Mucosa of rectum (tissue), 2 donors: ENCODE measurements around the gene IL37.

Experiments
- H3K27ac ChIP-seq, 2 donors: one replicate each; pipeline ENCODE4 v1.7.0; 2013; ENCODE audit warnings: inconsistent platforms in 2 of 2, low read depth in 2 of 2, low read length in 2 of 2
- H3K27me3 ChIP-seq, 2 donors: one replicate each; pipeline ENCODE4 v1.7.0; 2013; ENCODE audit warnings: low read length in 2 of 2; ENCODE audit not compliant: control insufficient read depth in 2 of 2, insufficient read depth in 2 of 2
- H3K36me3 ChIP-seq, 2 donors: one replicate each; pipeline ENCODE4 v1.7.0; 2013; ENCODE audit warnings: low read length in 2 of 2; ENCODE audit not compliant: control insufficient read depth in 2 of 2, insufficient read depth in 2 of 2
- H3K4me1 ChIP-seq, 2 donors: one replicate each; pipeline ENCODE4 v1.7.0; 2013; ENCODE audit warnings: low read length in 2 of 2, mild to moderate bottlenecking in 1 of 2; ENCODE audit not compliant: control insufficient read depth in 2 of 2, insufficient read depth in 2 of 2
- H3K4me3 ChIP-seq, 2 donors: one replicate each; pipeline ENCODE4 v1.7.0; 2013; ENCODE audit warnings: low read length in 2 of 2
- H3K9ac ChIP-seq, 2 donors: one replicate each; pipeline ENCODE4 v1.7.0; 2013; ENCODE audit warnings: low read length in 2 of 2, low read depth in 1 of 2, mild to moderate bottlenecking in 1 of 2
- H3K9me3 ChIP-seq, 2 donors: one replicate each; pipeline ENCODE4 v1.7.0; 2013; ENCODE audit warnings: low read length in 2 of 2; ENCODE audit not compliant: control insufficient read depth in 2 of 2
- donor health status: healthy.
- donor health status: Normal muscosa, but diverticular disease.

IL37 gene

DNA sequence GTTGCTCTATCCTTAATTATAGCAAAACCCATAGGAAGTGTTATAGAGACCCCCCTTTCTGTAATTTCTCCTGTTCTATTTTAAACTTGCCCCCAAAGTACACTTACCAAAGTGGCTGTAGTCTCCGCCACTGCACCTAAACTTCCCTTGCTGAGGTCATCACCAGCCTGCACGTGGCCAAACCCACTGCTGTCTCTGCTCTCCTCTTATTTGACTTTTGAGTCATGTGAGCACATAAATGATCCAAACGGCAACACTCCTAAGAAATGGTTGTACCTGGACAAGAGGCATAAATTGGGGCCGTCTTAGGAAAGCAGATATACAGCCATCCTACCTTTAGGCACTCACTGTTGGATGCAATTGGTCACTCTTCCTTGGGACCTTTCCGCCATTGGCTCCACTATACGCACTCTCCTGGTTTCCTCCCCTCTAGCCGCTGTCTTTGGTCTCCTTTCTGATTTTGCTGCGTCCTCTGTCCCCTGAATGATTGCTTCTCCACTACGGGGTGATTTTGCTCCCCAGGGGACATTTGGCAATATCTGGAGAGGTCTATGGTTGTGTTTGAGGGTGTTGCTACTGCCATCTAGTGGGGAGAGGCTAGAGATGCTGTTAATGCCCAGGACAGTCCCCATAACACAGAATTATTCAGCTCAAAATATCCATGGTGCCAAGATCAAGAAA lies 47.6 kb downstream of the IL37 start:
- no peaks in the 10 kb centered on the region for H3K4me1 ChIP-seq
- no peak overlapping the region for H3K27ac ChIP-seq
- H3K9ac ChIP-seq, result no peak overlapping the region
- no peak overlapping the region for H3K4me3 ChIP-seq
- H3K36me3 ChIP-seq, result no peaks in the 10 kb centered on the region
- H3K27me3 ChIP-seq, result no peaks in the 10 kb centered on the region
- H3K9me3 ChIP-seq, result no peaks in the 10 kb centered on the region

- Histone ChIP-seq H3K4me3 (no peak overlapping the region), H3K27ac (no peak overlapping the region), H3K4me1 (no peaks in the 10 kb centered on the region), H3K27me3 (no peaks in the 10 kb centered on the region), H3K9me3 (no peaks in the 10 kb centered on the region), H3K36me3 (no peaks in the 10 kb centered on the region), H3K9ac (no peak overlapping the region)
These were observed 48.3 kb downstream of the IL37 start for GRCh38 chr2:112959109-112959812.

DNA sequence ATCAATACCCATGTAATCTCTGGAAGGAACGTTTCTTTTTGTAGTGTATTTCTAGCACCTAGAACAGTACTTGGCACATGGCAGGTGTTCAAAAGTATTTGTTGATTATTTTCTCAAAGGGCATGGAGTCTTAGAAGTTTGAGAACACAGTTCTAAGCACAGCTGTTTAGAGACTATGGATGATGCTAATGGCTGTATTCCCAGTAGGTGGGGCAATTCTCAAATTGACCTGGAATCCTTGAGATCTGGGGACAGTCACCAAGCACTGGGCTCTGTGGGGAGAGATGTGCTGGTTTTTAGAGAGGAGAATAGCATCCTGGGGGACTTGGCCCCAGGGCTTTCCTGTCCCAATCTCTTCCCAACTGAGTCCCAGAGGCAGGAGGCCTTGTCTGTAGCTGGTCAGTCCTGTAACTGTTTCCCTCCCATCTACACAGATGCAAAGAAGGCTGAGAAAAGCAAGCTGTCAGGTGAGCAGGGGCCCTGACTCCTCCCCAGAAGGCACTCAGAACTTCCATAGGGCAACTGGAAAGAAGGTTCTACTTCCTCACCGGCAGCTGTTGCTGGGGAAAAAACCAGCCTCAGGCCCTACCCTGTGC lies 49.4 kb downstream of the IL37 start:
- H3K27ac ChIP-seq, result no peak overlapping the region
- H3K27me3 ChIP-seq, result no peaks in the 10 kb centered on the region
- H3K9me3 ChIP-seq, result no peaks in the 10 kb centered on the region
- H3K4me1 ChIP-seq, result no peaks in the 10 kb centered on the region
- no peak overlapping the region for H3K4me3 ChIP-seq
- no peak overlapping the region for H3K9ac ChIP-seq
- no peaks in the 10 kb centered on the region for H3K36me3 ChIP-seq

DNA sequence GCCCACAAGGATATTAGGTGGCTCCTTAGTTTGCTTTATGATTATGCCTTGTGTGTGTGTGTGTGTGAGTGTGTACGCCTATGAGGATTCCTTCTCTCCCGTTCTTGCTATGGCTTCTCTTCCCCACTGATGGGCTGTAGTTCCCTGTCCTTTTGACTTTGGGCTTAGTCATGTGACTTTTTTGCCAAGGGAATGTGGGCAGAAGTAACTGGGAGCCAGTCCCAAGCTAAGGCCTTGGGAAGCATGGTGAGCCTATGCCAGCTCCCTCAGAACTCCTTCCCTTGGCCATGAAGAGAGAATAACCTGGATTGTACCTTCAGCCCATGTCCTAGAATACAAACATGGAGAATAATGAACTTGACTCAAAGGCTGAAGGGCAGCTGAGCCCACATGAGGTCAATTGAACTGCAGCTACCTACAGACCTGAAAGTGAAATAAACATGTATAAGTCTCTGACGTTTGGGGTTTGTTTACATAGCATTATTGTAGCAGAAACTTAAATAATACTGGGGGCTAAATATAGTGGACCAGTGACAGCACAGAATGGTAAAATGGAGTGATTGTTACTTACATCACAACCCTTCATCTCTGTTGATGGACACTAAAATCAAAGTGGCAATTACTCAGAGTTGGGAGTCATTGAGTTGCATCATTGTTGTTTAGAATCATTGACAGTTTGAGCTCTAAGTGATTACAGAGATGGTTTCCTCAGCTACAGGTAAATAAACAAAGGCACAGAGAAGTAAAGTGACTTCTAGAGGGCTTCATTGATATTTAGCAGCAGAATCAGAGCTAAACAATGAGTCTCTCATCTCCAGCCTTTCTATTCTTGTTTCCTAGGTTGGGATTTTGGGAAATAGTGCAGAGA lies 51.6 kb downstream of the IL37 start:
- H3K4me3 ChIP-seq, result no peak overlapping the region
- no peaks in the 10 kb centered on the region for H3K36me3 ChIP-seq
- no peak overlapping the region for H3K27ac ChIP-seq
- no peaks in the 10 kb centered on the region for H3K9me3 ChIP-seq
- no peaks in the 10 kb centered on the region for H3K27me3 ChIP-seq
- no peak overlapping the region for H3K9ac ChIP-seq
- H3K4me1 ChIP-seq, result no peaks in the 10 kb centered on the region

- no peaks in the 10 kb centered on the region for H3K36me3 ChIP-seq
- no peaks in the 10 kb centered on the region for H3K9me3 ChIP-seq
- H3K27ac ChIP-seq, result no peak overlapping the region
- no peaks in the 10 kb centered on the region for H3K27me3 ChIP-seq
- no peak overlapping the region for H3K4me3 ChIP-seq
- no peaks in the 10 kb centered on the region for H3K4me1 ChIP-seq
- H3K9ac ChIP-seq, result no peak overlapping the region
These were observed 56.1 kb downstream of the IL37 start for GRCh38 chr2:112967023-112967422.
